Stomach smooth muscle (tissue), 2 donors: ENCODE results near the gene C2orf92.

Experiments
- H3K27ac ChIP-seq: one replicate; pipeline ENCODE4 v1.7.0; 2013; ENCODE audit warnings: mild to moderate bottlenecking, low read length, inconsistent platforms
- H3K27me3 ChIP-seq, 2 donors: one replicate each; pipeline ENCODE4 v1.7.0; 2013; ENCODE audit warnings: low read length in 2 of 2; ENCODE audit not compliant: insufficient read depth in 2 of 2, control insufficient read depth in 1 of 2
- H3K36me3 ChIP-seq, 2 donors: one replicate each; pipeline ENCODE4 v1.7.0; 2013; ENCODE audit warnings: low read length in 2 of 2; ENCODE audit not compliant: control insufficient read depth in 2 of 2, insufficient read depth in 2 of 2
- H3K4me1 ChIP-seq: one replicate; pipeline ENCODE4 v1.7.0; 2013; ENCODE audit warnings: low read length; ENCODE audit not compliant: control insufficient read depth, insufficient read depth
- H3K4me3 ChIP-seq, 2 donors: one replicate each; pipeline ENCODE4 v1.7.0; 2013; ENCODE audit warnings: low read length in 2 of 2
- H3K9ac ChIP-seq, 2 donors: one replicate each; pipeline ENCODE4 v1.7.0; 2013; ENCODE audit warnings: low read length in 2 of 2, mild to moderate bottlenecking in 1 of 2
- H3K9me3 ChIP-seq, 2 donors: one replicate each; pipeline ENCODE4 v1.7.0; 2013; ENCODE audit warnings: low read length in 2 of 2; ENCODE audit not compliant: control insufficient read depth in 2 of 2
- donor health status: healthy.
- donor health status: Pancreatic carcinoma.

Gene C2orf92

DNA sequence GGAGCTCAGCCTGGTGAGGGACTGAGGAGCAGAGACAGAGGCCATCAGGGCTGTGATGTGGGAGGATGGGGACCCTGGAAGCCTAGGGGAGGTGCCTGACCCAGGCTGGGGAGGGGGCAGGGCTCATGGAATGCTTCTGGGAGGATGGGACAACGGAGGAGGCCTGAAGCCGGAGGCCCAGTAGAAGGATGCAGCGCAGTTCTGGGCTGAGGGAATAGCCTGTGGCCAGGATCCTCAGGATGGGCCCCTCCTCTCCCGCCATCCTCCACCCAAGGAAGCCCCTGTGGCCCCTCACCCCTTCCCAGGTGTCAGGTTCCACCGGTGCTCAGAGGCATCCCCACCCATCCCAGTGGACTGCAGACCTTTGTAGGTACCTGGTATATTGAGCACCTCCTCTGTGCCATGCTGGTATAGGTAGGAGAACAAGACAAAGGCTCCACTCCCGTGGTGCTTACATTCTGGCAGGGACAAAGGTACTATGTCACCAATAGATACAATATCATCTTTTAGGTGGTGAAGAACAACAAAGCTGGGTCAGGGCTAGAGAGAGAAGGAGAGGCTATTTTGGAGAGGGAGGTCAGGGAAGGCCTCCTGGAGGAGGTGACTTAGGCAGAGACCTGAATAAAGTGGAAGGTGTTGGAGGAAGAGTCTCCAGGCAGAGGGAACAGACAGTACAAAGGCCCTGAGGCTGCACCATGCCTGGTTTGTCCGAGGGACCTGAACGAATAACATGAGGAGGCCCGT lies 46.6 kb downstream of the C2orf92 start:
- H3K4me1 ChIP-seq: no peaks in the 10 kb centered on the region
- H3K27ac ChIP-seq: no peak overlapping the region
- no peaks in the 10 kb centered on the region for H3K36me3 ChIP-seq
- H3K9me3 ChIP-seq: no peaks in the 10 kb centered on the region
- no peak overlapping the region for H3K4me3 ChIP-seq
- no peaks in the 10 kb centered on the region for H3K27me3 ChIP-seq
- H3K9ac ChIP-seq: no peak overlapping the region

DNA sequence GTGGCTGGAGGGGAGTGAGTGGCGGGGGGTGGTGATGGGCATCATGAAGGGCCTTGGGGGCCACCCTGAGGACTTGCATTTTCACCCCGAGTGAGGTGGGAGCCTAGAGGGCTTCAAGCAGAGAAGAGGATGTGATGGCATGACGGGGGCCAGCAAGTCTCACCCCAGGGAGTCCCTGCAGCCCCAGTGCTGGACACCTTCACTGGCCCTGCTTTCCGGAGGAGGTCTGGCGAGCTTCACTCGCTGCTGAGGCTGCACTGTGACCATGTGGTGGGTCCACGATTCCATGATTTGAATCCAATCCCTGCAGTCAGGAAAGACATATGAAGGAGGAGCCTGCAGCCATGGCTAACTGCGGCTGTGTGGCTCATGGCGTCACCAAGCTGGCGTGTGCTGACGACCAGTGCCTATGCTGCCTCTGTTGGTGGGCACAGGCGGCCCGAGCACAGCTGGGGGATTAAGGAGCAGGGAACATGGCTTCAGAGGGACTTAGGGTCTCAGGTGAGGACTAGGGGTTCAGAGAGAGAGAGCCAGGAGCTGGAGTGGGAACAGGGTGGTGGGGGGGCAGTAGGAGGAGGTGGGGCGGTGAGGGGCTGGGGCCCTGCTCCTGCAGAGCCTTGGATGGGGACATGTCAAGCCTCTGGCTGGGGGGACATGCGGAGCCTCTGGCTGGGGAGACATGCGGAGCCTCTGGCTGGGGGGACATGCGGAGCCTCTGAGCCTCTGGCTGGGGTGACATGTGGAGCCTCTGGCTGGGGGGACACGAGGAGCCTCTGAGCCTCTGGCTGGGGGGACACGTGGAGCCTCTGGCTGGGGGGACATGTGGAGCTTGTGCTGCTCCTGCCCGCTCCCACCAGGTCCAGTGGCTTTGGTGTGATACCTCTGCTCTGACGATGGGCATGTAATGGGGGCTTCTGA lies 47.4 kb downstream of the C2orf92 start:
- H3K27ac ChIP-seq: no peak overlapping the region
- no peak overlapping the region for H3K4me3 ChIP-seq
- no peak overlapping the region for H3K9ac ChIP-seq

DNA sequence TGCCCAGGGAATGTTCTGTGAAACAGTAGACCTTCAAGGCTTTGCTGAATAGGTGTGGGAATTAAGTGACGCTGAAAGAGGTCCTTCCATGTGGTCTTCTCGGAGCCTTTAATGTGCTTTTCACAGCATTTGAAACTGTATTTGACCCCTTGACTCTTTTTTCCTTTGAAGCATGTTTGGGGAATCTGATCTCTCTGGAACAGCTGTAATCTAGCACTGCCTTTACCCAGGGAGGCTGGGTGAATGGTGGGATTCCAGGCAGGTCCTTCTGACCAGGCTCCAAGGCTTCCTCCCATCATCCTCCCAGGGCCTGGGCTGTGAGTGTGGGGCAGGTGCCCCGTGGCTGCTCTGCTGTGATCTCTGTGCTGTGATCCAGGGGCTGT lies 48.1 kb downstream of the C2orf92 start:
- H3K27me3 ChIP-seq: no peaks in the 10 kb centered on the region
- no peak overlapping the region for H3K9ac ChIP-seq
- H3K4me1 ChIP-seq: no peaks in the 10 kb centered on the region
- no peaks in the 10 kb centered on the region for H3K36me3 ChIP-seq
- no peaks in the 10 kb centered on the region for H3K9me3 ChIP-seq
- H3K27ac ChIP-seq: no peak overlapping the region
- H3K4me3 ChIP-seq: no peak overlapping the region

More for the DNA sequence above, 47.4 kb downstream of the C2orf92 start:
- Histone ChIP-seq H3K4me1 (no peaks in the 10 kb centered on the region), H3K27me3 (no peaks in the 10 kb centered on the region), H3K36me3 (no peaks in the 10 kb centered on the region), H3K9me3 (no peaks in the 10 kb centered on the region)

DNA sequence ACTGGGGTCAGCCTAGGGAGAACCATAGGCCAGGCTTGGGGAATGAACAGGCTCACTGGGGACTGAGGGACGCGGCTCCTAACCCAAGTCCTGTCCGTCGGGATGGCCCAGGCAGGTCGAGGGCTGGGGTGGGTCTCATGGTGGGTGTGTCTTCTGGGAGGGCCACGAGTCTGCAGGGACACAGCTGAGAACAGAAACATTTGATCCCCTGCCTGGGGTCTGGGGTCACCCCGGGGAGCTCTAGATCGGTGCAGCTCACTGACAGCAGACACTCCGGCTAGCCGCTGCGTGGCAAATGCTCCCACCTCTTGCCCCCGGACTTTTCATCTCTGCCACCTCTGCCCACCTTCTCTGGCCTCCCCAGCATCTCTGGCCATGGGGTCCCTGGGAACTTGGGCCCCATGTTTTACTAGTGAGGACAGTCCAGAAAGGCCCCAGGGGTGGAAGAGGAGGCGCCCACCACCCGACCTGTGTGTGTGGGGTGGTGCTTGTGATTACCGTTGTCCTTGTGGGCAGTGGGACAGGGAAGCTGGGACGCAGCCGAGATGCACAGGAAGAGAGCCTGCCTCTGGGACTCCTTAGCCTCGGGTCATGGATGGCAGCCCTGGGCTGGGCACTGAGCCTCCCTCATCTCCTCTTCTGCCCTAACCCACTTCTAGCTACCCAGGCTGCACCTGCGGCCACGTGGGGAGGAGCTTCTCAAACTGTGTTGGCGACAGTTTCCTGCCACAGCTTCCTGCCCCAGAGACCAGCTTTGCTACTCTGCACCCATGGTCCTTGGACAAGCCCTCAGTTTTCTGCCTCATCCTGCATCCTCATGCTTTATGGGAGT lies 48.8 kb downstream of the C2orf92 start:
- Histone ChIP-seq H3K4me1 (no peaks in the 10 kb centered on the region), H3K9me3 (no peaks in the 10 kb centered on the region), H3K4me3 (no peak overlapping the region), H3K27me3 (no peaks in the 10 kb centered on the region), H3K36me3 (no peaks in the 10 kb centered on the region), H3K27ac (no peak overlapping the region), H3K9ac (no peak overlapping the region)

DNA sequence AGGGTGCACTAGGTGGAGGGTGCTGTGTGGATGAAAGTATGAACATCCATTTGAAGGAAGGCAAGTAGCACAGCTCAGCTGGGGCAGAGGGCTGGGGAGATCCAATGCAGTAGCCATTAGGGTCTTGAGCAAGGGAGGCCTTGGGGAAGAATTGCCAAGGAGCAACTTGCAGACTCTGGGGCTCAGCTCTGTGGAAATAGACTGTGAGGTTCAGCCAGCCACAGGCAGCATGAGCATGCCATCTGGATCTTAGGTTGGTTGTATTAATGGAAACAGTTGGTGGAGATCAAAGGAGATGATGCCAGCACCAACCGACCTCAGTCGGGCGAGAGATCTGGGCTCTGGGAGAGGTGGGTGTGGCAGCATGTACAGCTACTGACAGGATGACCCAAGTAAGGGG lies 49.4 kb downstream of the C2orf92 start:
- Histone ChIP-seq H3K27me3 (peaks cover 0 to 3% of the 10 kb centered on the region in 2 donors), H3K9me3 (no peaks in the 10 kb centered on the region), H3K36me3 (no peaks in the 10 kb centered on the region), H3K4me3 (no peak overlapping the region), H3K4me1 (no peaks in the 10 kb centered on the region), H3K27ac (no peak overlapping the region), H3K9ac (no peak overlapping the region)

DNA sequence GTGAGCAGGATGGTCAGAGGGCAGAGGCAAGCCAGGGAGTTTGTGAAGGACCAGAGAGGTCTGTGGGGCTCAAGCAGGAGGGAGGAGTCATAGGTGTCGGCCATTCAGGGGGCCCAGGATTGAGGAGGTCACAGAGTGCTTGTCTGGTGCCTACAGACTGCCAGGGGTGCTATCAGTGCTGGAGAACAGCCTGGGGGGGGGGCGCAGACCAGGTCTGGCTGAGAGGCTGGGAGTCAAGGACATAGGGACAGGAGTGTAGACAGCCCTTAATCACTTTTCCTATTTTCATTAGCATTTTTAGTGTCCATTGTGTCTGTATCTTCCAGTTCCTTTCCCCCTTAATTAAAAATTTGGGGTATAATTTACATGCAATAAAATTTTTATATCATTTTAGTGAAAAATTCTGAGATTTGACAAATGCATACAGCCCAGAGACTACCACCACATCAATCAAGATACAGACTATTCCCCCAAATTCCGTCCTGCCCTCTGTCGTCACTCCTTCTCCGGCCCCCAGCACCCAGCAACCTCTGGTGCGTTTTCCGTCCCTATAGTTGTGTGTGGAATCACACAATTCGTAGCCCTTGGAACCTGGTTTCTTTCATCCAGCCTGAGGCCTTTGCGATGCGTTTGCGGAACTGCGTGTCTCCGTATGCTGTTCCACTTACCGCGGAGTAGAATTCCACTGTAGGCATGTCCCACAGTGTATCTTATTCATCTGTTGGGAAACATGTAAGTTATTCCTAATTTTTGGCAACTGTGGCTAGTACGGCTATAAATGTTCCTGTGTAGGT lies 50.0 kb downstream of the C2orf92 start:
- Histone ChIP-seq H3K9ac (no peak overlapping the region), H3K27me3 (peaks cover 2 to 5% of the 10 kb centered on the region in 2 donors), H3K9me3 (no peaks in the 10 kb centered on the region), H3K27ac (no peak overlapping the region), H3K4me1 (no peaks in the 10 kb centered on the region), H3K4me3 (no peak overlapping the region), H3K36me3 (no peaks in the 10 kb centered on the region)

DNA sequence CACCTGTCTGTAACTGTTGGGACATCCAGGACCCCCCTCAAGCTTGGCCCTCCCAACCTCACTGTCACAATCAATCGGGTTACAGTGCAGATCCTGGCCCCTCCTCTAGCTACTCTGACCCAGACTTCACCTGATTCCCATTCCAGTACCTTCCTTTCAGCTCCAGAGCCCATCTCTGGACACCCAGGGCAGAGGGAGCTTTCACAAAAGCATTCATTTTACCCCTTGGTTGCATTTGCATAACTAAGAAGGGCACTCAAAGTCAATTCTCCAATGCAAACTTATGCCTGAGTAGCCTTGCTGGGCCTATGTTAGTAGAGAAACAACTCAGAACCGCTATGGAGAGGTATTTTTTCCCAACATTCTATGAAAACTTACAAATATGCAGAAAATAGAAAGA lies 51.2 kb downstream of the C2orf92 start:
- H3K4me1 ChIP-seq: no peaks in the 10 kb centered on the region
- H3K4me3 ChIP-seq: no peak overlapping the region
- H3K27ac ChIP-seq: no peak overlapping the region
- no peaks in the 10 kb centered on the region for H3K9me3 ChIP-seq
- no peak overlapping the region for H3K9ac ChIP-seq
- H3K27me3 ChIP-seq: peaks cover 2 to 5% of the 10 kb centered on the region in 2 donors
- H3K36me3 ChIP-seq: no peaks in the 10 kb centered on the region

DNA sequence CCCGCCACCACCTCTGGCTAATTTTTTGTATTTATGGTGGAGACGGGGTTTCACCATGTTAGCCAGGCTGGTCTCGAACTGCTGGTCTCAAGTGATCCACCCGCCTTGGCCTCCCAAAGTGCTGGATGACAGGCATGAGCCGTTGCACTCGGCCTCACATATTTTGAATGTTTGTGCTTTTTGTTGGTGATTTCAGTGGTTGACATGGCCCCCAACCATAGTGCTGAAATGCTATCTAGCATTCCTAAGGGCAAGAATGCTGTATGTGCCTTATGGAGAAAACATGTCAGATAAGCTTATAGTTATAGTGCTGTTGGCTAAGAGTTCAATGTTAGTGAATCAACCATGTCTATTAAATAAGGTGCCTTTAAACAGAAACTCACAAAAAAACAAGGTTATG lies 52.7 kb downstream of the C2orf92 start:
- no peaks in the 10 kb centered on the region for H3K36me3 ChIP-seq
- no peaks in the 10 kb centered on the region for H3K4me1 ChIP-seq
- H3K27me3 ChIP-seq: peaks cover 2 to 5% of the 10 kb centered on the region in 2 donors

DNA sequence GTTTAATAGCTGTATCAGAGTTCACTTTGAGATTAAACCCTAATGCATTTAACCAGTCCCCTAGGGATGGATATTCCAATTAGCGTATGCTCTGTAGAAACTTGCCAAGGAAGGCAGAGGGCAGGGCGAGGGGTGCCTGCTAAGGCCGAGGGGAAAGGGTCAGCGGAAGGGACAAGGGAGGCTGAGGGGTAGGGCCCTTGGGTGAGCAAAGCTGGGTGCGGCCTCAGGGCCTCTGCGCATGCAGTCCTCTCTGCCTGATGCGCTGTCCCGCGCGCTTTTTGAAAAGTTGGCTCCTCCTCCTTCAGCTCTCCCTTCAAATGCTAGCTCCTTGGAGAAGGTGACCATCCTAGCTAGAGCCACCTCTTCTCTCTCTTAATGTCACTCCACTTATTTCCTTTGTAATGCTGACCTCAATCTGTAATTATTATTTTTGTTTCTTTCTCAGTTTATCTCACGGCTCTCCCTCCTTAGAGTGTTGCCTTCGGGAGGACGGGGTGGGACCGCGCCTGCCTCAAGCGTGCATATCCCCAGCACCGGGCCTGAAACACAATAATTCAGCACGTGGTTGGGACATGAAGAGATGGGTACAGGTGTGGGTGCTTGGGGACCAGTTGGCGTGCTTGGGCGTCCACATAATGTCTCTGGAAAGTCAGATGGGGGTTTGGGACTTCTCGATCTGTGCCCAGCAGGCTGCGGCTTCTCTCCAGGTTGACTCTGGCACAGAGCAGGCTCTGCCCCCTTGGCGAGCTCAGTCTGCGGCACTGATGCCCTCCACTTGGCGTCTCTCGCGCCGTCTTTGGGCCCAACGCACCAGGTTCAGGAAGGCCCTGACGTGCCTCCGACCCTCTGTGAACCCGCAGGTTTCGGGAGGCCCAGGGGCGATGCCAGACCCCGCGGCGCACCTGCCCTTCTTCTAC lies 53.9 kb downstream of the C2orf92 start:
- no peak overlapping the region for H3K9ac ChIP-seq
- H3K27ac ChIP-seq: no peak overlapping the region
- H3K9me3 ChIP-seq: no peaks in the 10 kb centered on the region
- peaks cover 2 to 5% of the 10 kb centered on the region in 2 donors for H3K27me3 ChIP-seq
- no peaks in the 10 kb centered on the region for H3K36me3 ChIP-seq
- H3K4me3 ChIP-seq: no peak overlapping the region
- no peaks in the 10 kb centered on the region for H3K4me1 ChIP-seq

More for the DNA sequence above, 52.7 kb downstream of the C2orf92 start:
- H3K27ac ChIP-seq: no peak overlapping the region
- no peak overlapping the region for H3K4me3 ChIP-seq
- no peaks in the 10 kb centered on the region for H3K9me3 ChIP-seq
- no peak overlapping the region for H3K9ac ChIP-seq
